ENCODE measurements around the gene BEST4.
"Not testable (repeated sequence)": the region's sequence is repeated elsewhere in the genome, so short reads cannot be mapped to it uniquely, and the experiment has no call there.

BEST4 gene

DNA sequence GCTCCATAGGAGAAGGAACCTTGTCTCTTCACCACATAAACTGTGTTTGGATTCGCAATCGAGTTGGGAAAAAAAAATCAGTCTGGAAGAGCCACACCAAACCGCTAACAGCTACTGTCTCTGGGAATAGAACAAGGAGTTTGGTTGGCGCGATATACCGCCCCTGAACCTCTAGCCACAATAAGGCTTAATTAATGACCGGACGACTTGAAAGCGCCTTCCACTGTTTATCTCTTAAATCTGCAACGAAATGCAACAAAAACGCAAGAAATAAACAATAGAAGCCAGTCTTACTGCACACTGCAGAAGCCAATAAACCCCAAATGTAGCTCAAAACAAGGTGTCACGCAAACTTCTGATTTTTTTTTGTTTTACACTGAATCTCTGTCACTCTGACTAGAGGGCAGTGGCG, 31.2 kb upstream of the BEST4 start:
- no peak for DNase-seq

DNA sequence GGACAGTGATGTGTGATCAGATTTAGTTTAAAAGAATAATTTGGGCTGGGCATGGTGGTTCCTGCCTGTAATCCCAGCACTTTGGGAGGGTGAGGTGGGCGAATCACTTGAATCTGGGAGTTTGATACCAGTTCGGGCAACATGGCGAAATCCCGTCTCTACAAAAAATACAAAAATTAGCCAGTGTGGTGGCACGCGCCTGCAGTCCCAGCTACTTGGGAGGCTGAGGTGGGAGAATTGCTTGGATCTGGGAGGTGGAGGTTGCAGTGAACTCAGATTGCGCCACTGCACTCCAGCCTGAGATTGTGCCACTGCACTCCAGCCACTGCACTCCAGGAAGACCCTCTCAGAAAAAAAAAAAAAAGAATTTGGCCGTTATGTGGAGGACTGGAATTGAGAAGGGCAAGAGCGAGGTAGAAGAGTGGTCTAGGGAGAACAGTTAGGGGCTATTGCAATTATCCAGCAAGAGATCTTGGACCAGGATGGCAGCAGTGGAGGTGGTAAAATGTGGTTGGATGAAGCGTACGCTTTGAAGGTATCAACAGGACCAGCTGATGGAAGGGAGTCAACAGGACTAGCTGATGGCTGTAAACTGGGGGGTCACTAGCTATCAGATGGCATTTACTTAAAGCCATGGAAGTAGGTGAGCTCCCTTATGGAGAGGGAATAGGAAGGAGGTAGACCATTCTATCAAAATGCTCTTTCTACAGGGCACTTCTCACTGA, 30.0 kb upstream of the BEST4 start:
- no peak for DNase-seq

- no peak for DNase-seq
These were observed 29.3 kb upstream of the BEST4 start for GRCh38 chr1:44817307-44817706.

- DNase-seq: not testable (repeated sequence)
These were observed 28.0 kb upstream of the BEST4 start for GRCh38 chr1:44815926-44816325.

GRCh38 chr1:44812822-44813543, 25.0 kb upstream of the BEST4 start:
- DNase-seq: no peak

DNA sequence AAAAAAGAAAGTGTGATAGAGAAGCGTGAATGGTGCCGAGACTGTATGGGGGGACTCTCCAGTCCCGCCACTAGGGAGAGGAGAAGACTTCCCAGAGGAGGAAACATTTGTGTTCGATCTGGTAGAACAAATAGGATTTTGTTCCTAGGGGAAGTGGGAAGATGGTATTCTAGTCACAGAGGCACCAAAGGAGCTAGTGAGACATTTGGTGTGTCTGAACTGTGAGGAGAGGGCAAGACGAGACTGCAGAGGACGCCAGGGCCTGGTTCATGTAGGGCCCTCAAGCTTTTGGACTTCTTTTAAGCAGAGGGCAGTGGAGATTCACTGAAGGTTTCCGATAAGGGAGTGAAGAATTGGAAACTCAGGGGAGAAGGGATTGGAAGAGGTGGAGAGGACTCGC, 23.3 kb upstream of the BEST4 start:
- no peak for DNase-seq

- not testable (repeated sequence) for DNase-seq
These were observed 22.8 kb upstream of the BEST4 start for GRCh38 chr1:44810762-44811105.

- no peak for DNase-seq
These were observed 22.3 kb upstream of the BEST4 start for GRCh38 chr1:44810101-44810761.

GRCh38 chr1:44808938-44809917, 21.3 kb upstream of the BEST4 start:
- DNase-seq: no peak

DNA sequence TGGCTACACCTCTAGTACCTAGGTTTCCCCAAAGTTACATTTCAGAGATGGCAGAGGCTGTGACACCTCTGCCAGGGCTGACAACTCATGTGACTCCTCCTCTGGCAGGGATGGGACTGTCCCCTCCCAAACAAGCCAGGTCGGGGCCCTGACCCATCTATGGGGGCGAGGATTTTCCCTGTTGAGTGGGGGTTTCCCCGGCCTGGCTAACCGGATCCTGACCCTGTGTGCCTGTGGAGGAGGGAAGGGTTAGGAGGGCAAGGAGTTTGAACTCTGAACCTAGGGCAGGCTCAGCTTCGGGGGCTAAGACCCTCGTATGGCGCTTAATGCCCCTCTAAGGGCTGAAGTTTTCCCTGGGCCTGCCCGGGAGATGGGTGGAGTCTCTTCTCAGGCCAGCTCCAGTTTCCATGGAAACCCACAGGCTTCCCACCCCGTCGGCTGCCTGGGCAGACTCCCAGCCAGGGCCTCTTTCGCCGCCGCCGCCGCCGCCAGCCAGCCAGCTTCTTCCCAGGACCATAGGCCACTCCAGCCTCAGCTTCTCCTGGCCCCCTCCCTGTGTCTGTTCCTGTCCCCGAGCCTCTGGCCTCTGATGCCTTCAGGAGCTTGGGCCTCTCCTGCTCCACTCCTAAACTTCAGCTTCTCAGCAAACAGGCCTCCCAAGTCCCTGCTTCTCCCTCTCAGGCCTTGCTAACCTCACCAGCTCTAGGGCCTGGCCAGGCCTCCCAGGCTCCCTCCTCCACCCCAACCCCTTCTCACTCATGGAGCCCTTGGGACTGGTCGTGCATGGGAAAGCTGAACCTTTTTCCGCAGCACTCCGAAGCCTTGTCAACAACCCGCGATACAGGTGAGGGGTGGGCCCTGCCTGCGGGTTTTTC, 20.3 kb upstream of the BEST4 start, which contains the start of gene BTBD19:
Gene BTBD19, plus strand, starts transcription at position 461 of the 875 bp plus-strand sequence. Its CDS starts 298 bp downstream, at position 759.
- no peak for DNase-seq

DNA sequence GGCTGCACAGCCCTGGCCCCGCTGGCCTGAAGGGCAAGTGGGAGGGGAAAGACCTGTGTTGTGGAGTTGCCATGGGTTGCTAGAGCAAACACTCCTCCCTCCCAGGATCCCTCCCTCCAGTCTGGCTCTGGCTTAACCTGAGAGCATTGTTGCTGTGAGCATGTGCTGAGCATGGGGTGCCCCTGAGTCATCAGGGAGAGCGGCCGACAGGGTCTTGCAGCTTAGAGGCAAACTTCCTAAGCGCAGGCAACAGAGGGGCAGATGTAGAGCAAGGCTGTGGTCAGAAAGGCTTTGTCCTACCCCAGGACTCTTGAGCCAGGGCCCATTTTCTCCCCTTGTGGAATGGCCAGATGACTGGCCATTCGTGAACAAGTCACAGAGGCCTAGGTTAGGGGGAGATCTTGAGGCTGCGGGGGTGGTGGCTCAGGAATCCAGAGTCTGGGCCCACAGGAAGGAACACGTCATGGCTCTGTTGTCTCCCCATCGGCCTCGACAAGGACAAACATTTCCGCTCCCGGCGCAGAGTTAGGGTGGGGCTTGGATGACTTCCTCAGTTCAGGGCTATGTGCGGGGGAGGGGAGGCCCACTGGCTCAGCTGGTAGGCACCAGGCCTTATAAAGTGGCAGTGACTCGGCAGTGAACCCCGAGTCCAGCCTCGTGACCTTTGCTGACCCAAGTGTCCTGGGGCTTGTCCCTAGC, 19.5 kb upstream of the BEST4 start:
- DNase-seq: no peak

DNA sequence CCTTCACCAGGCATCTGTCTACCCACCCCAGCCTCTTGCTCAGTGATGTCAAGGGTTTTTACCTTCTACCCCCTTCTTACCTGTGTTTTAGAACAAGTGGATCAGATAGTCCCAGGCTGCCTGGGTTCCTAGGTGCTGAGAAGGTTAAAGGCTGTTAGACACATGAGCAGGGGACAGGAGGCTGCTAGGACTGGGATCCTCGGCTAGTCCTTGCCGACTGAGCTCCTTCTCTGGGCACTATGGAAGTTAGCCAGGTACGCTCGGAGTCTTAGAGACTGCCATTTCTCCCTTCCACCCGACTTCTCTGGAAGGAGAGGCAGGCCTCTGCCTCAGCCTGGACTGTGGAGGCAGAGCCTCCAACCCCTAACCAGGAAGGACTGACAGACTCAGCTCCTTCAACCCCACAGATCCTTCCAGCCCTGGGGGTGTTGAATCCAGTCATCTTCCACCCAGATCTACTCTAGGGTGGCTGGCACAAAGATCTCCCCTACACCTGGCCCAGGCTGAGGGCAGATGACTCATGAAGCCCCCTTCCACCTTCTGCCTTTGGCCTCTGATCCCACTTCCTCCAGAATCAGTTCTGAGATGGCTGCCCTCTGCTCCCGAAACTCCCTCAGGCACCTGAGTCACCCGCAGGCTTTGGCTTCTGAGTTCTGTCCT, 18.9 kb upstream of the BEST4 start, which contains the start of gene DYNLT4:
Gene DYNLT4, minus strand, starts transcription at position 648 of the 660 bp plus-strand sequence. CDS start 683 bp downstream, outside the sequence.
- DNase-seq: no peak

DNA sequence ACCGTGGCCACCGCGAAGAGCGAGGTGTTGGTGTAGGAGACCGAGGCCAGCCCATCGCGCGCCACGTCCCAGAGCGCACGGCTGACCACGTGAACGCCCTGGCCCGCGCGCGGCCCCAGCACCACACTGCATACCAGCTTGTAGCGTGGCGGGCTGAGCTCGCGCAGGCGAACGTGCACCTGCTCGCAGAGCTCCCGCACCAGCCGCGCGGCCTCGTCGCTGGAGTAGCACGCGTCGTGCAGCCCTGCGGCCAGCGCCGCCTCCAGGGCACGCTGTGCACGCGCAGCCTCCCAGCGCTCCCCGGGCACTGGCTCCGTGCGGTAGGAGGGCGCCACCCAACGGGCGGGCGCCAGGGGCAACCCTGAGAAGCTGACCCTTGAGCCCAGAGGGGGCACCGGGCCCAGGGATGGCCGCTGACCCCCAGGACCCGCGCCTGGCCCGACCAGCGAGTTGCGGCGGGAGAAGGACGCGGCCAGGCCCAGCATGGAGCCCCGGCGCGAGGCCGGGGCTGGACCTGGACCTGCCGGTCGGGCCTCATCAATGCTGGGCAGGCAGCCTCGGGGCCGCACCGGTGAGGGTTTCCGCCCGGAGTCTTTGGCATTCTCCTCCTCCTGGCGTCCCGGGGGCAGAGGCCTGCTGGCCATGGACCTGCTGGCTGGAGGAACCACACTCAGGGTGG, 18.2 kb upstream of the BEST4 start:
- no peak for DNase-seq

DNA sequence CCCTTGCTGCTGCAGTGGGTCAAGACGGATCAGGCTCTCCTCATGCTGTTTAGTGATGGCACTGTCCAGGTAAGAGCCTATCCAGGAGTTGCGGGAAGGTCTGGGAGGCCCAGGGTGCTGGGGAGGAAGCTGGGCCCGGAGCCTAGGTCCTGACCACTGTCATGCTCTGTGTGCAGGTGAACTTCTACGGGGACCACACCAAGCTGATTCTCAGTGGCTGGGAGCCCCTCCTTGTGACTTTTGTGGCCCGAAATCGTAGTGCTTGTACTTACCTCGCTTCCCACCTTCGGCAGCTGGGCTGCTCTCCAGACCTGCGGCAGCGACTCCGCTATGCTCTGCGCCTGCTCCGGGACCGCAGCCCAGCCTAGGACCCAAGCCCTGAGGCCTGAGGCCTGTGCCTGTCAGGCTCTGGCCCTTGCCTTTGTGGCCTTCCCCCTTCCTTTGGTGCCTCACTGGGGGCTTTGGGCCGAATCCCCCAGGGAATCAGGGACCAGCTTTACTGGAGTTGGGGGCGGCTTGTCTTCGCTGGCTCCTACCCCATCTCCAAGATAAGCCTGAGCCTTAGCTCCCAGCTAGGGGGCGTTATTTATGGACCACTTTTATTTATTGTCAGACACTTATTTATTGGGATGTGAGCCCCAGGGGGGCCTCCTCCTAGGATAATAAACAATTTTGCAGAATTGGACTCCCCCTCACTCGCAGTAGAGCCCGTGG, 17.5 kb upstream of the BEST4 start:
- DNase-seq: no peak

DNA sequence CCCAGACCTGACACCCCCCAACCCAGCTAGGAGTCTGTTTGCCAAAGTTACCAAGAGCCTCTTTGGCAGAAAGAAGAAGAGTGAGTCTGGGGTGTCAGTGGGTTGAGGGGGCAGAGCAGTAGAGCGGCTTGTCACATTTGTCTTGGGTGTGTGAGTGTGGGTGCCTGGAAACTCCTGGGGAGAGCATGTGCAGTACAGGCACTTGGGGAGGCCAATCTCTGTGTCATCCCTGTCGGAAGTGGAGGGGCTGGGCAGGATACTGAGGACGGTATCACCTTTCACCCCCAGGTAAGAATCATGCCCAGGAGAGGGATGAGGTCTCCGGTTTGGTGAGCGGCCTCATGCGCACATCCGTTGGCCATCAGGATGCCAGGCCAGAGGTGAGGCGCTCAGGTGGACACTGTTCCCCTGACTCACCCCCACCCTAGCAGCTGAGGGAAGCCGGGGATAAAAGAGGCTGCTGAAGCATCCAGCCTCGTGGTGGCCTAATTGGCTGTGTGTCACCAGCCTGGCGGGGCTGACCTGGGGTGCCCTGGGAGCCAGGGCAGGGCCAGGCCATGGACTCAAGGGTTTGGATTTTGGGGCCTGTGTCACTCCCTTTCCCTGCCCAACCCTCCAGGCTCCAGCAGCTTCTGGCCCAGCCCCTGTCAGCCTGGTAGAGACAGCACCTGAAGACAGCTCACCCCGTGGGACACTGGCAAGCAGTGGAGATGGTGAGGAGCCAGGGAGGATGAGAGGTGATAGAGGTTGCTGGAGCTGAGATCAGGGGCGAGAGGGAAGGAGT, 15.5 kb upstream of the BEST4 start:
- DNase-seq: no peak

DNA sequence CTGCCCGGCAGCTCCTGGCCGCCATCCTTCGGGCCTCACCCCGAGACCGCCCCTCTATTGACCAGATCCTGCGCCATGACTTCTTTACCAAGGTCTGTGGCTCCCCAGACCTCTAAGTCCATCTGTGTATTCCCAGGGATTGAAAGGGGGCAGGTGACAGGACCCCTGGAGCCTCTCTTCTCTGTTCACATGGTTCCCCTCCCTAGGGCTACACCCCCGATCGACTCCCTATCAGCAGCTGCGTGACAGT, 15.0 kb upstream of the BEST4 start:
- no peak for DNase-seq

GRCh38 chr1:44802306-44803061, 14.5 kb upstream of the BEST4 start:
- DNase-seq: no peak
